HG02884 (cell line): ENCODE data around the gene DACT2.
"Not testable (repeated sequence)": the region's sequence is repeated elsewhere in the genome, so short reads cannot be mapped to it uniquely, and the experiment has no call there.

Source experiments
- ATAC-seq: cut with Tn5 transposase; IDR thresholded peaks from one replicate; pipeline ENCODE4 v1.9.1; 2021; ENCODE audit warnings: mild to moderate bottlenecking, moderate library complexity; ENCODE audit not compliant: unreplicated experiment

Gene DACT2

DNA sequence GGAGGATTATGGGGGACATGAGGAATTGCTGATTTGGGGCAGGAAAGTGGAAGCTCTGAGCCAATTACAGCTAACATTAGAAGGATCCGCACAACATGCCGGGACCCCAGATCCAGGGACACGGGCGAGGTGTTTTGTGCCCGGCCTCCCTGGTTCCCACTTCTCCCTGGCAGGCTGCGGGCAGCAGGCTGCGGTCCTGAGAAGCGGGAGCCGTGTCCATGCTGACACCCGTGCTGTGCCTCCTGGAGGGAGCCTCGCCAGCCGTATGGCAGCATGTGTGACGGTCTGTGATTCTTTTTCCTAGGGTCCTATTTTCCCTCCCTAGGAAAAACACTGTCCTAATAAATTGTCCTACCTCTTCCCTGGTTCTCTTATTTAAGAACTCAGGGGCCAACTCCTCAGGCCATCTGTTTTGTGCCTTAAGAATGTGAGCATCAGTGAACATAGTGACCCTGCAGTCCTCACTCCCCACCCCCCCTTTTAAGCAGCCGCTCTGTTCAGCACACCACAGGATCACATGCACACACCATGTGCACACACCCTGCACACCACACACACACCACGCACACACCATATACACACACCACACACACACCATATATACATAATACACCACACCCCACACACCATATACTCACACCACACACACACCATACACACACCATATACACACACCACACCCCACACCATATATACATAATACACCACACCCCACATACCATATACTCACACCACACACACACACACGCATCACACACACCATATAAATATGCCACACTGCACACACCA, 49.9 kb downstream of the DACT2 start:
- ATAC-seq: no peak

DNA sequence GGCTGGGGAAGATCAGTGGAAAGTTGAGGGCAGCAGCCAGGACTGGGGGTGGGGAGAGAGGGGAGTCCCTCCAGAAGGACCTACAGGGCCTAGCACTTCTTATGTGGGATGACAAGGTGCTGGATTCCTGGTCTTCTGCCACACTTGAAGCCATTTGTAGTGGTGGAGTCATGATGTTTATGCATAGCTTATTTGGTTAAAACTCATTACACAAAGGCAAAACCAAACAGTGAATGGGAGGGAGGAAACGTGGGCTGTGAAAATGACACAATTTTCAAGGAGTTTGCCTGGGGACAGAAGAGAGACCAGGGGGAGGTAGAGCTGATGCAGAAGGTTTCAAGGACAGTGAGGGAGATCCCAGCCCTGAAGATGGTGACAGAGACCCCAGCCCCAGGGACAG, 50.8 kb downstream of the DACT2 start:
- ATAC-seq: no peak

DNA sequence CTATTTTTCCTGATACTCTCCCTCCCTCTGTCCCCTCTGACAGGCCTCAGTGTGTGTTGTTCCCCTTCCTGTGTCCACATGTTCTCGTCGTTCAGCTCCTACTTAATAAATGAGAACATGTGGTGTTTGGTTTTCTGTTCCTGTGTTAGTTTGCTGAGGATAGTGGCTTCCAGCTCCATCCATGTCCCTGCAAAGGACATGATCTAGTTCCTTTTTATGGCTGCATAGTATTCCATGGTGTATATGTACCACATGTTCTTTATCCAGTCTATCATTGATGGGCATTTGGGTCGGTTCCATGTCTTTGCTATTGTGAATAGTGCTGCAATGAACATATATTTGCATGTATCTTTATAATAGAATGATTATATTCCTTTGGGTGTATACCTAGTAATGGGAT, 51.8 kb downstream of the DACT2 start:
- ATAC-seq: not testable (repeated sequence)

DNA sequence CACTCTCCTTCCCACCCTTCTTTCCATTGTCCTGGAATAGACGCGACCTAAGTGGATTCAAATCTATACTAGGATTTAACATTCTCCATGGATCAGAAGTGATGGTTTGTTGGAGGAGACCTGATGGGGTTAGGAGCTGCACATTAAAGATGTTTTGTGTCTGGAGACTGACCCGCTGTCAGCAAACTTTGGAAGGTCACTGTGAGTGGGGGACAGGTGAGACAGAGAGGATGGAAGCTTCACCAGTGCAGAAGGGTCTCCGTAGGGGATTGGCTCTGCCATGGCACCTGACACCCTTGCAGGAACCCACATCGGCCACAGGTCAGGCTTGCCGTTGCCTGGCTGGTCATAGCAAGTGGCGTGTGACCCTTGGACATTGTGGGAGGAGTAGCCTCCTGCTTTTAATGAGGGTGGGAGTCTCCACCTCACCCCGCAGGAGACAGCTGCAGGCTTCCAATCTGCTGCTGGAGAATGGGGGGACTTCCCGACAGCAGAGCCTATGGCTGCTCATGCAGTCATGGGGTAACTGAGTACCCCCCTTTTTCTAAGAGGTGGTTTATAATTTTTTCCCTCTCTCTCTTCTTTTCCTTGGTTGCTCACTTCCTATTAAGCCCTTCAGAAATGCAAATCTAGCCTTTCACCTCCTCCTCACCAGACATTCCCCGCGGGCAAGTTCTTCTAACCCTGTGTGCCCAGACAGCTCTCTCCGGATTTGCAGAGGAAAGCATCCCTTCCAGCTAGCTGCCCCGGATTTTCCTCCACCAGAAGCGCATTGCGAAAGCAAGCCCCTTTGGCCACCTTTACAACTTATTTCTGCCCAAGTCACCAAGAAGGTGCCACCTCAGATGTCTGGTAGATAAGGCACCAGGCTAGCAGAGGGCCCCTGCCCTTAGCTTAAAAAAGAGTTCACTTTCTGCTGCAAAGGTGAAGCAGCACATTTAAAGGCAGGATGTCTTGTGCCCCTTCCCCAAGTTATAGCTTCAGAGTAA, 53.5 kb downstream of the DACT2 start:
- no peak for ATAC-seq

DNA sequence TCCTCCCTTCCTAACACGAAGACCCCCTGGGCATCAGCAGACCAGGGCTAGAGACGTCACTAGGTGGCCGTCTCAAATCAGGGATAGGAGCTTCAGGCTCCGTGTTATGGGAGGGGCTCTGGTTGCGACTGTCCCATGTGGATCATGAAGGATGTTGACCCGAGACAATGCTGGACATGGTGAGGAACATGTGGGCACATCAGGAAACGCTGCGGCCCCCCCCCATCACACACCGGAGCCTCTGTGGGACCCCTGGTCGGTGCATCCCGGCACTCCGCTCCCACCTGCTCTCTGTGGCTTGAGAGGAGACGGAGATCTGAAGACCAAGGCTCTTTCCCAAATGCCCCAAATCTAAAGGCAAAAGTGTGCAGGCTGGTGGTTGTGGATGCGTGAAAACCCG, 54.2 kb downstream of the DACT2 start:
- ATAC-seq: no peak

DNA sequence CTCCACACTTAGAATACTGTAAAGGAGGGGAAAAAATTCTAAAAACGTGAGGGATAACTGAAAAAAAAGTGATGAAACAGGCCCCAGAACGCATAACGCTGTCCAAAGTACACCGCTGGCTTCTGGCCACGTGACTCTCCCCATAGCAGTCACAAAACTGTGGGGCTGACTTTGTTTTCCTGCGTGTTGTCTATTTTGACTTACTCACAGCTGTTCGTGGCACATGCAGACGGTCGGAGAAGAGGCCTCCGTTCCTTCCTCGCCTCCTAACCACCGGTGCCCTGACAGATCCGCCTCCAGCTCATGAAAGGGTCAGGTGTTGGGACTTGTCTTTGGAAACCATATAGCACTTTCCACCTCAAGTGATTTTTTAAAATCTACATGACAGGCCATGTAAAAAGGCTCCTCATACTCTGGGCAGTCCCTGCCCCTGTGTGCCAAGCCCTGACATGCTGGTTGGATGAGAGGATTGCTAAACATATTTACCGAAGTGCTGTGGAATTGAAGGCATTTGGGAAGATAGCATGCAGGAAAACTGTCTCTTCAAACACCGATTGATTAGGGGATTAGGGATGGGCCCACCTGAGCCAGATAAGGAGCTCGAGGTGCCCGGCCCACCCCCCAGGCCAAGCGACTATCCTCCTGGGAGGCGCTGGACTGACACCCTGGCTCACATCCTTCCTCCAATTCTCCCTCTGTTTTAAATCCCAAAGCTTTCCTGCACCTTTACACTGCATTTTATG, 54.8 kb downstream of the DACT2 start:
- no peak for ATAC-seq

DNA sequence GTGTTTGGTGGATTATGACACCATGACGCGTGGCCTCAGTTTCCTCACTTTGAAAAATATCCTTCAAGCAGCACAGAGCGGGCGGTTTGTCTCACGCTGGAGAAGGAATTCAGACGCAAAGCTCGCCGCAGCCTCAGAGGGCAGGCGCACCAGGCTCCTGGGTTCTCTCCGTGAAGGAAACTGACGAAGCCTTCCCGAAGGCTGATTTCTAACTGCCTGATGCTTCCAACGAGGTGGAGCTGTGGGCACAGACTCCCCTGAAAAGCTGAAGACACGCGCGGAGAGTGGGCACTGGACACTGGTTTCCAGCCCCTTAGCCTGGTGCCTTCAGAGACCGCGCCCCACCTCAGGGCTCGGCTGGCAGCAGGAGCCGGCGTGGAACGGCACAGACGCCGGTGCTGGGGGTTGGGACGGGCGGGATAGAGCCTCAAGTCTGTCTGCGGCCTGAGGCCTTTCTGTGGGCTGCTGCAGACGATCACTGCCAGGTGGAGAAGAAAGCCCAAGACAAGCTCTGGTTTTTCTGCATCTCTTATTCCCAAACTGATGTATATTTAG, 56.1 kb downstream of the DACT2 start:
- ATAC-seq: no peak

DNA sequence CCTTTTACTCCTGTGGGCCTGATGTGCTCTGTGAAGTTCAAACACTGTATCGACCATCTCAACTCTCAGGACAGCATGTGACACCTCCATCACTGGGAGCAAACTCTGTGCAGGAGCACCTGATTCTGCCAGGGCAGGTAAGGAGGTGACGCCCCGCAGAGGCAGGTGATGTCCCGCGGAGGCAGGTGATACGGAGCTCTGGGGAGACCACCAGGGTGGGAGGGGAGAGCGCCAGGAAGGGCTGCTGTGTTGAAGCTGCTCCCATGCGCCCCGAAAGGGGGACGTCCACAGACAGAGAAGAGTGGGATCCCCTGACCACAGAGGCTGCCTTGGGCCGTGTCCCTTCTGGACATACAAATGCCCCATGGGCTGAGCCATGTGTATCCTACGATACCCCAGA, 58.3 kb downstream of the DACT2 start:
- ATAC-seq: no peak

DNA sequence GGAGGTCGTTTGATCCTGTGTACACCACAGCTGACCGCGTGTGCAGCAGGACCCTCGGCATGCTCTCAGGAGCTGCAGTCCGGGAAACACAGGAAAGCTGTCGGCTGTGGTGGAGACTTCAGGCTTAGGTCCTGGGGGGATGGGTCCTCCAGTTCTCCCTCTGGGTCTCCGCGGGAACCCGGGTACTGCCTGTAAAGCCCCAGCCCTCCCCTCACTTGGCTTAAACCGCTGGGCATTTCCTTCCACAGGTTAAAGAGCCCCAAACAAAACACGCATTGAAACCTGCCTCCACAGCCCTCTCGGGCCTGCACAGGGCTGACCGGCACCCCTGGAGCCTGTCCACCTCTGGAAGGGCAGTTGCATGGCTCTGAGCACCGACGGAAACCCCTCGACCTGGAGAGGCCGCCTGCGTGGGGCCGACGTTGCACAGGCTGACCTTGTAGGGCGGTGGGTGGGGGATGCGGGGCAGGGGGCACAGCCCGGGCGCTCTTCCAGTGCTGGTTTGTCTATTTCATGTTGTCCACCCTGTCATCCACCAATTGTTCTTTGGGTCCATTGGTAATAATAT, 59.1 kb downstream of the DACT2 start:
- ATAC-seq: no peak

DNA sequence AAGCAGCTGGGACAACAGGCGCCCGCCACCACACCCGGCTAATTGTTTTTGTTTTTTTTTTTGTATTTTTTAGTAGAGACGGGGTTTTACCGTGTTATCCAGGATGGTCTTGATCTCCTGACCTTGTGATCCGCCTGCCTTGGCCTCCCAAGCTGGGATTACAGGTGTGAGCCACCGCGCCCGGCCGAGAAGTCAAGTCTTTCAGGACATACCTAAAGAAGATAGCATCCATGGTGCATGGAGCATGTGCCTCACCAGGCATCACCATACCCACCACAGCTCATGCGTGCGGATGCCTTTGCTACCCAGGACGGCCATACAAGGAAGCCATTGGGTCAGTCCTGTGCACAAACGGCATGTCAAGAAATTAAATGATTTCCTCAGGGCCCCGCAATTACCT, 60.8 kb downstream of the DACT2 start:
- ATAC-seq: no peak

DNA sequence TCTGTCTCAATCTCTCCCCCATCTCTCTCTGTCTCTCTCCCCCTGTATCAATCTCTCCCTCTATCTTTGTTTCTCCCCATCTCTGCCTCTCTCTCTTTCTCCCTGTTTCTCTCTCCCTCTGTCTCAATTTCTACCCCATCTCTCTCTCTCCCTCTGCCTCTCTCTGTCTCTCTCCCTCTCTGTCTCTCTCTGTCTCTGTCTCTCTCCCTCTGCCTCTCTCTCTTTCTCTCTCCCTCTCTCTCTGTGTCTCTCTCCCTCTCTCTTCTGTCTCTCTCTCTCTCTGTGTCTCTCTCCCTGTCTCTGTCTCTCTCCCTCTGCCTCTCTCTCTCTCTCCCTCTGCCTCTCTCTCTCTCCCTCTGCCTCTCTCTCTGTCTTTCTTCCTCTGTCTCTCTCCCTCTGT, 62.6 kb downstream of the DACT2 start:
- ATAC-seq: no peak
